Immature natural killer cell (primary cell): ENCODE results near the gene PDE6A. TPM values are rescaled to one million over a fixed set of nuclear protein-coding genes. Genes with fewer than 3 reads are reported as not detected.
"Not testable (repeated sequence)": the region's sequence is repeated elsewhere in the genome, so short reads cannot be mapped to it uniquely, and the experiment has no call there.

Experiments used
- DNase-seq, 3 donors: peaks; one replicate each; pipeline ENCODE4 v3.0.0; 2022; ENCODE audit warnings: mixed read lengths in 1 of 3
- H3K27ac Mint-ChIP-seq, 6 donors: one replicate each; pipeline ENCODE4 v1.8.0; 2020; ENCODE audit warnings: mixed read lengths in 6 of 6, mild to moderate bottlenecking in 5 of 6, inconsistent platforms in 4 of 6, moderate library complexity in 3 of 6
- H3K27me3 Mint-ChIP-seq, 3 donors: one replicate each; pipeline ENCODE4 v1.8.0; 2020 to 2021; ENCODE audit warnings: low read depth in 3 of 3, mild to moderate bottlenecking in 3 of 3, mixed read lengths in 3 of 3, moderate library complexity in 3 of 3, inconsistent platforms in 1 of 3
- H3K36me3 Mint-ChIP-seq, 3 donors: one replicate each; pipeline ENCODE4 v1.8.0; 2020; ENCODE audit warnings: mixed read lengths in 3 of 3, inconsistent platforms in 2 of 3, mild to moderate bottlenecking in 2 of 3
- H3K4me1 Mint-ChIP-seq, 2 donors: one replicate each; pipeline ENCODE4 v1.8.0; 2020; ENCODE audit warnings: inconsistent platforms in 2 of 2, mild to moderate bottlenecking in 2 of 2, mixed read lengths in 2 of 2, moderate library complexity in 1 of 2
- H3K4me3 Mint-ChIP-seq, 5 donors: one replicate each; pipeline ENCODE4 v1.8.0; 2020; ENCODE audit warnings: mild to moderate bottlenecking in 5 of 5, mixed read lengths in 5 of 5, inconsistent platforms in 3 of 5, moderate library complexity in 3 of 5
- H3K9me3 Mint-ChIP-seq, 6 donors: one replicate each; pipeline ENCODE4 v1.8.0; 2020; ENCODE audit warnings: mild to moderate bottlenecking in 6 of 6, mixed read lengths in 6 of 6, inconsistent platforms in 4 of 6, moderate library complexity in 3 of 6
- polyA plus RNA-seq, 3 donors: library from polyadenylated mRNA; unstranded; fragments of 300-500 nt; fragmentation: Illumina TruSeq; gene quantifications; one replicate each; pipeline ENCODE4 v1.2.3, GENCODE V29; 2021

The PDE6A gene
- polyA plus RNA-seq, 3 donors from 2014 or later = not detected

- Mint-ChIP-seq H3K27me3 (peaks cover 0 to 5% (median 4%) of the 10 kb centered on the region in 3 donors), H3K36me3 (no peaks in the 10 kb centered on the region), H3K9me3 (no peaks in the 10 kb centered on the region), H3K27ac (no peak overlapping the region), H3K4me3 (no peak overlapping the region), H3K4me1 (no peaks in the 10 kb centered on the region)
- no peak for DNase-seq
Measured at GRCh38 chr5:149869411-149869821, 75.2 kb downstream of the PDE6A start.

GRCh38 chr5:149865746-149866145 lies 78.8 kb downstream of the PDE6A start:
- Mint-ChIP-seq H3K9me3 (no peaks in the 10 kb centered on the region), H3K4me3 (no peak overlapping the region), H3K27ac (no peak overlapping the region), H3K36me3 (no peaks in the 10 kb centered on the region), H3K4me1 (peaks cover 17 to 20% of the 10 kb centered on the region in 2 donors), H3K27me3 (peaks cover 0 to 8% (median 7%) of the 10 kb centered on the region in 3 donors)
- DNase-seq = no peak

GRCh38 chr5:149863830-149864229 lies 80.8 kb downstream of the PDE6A start:
- Mint-ChIP-seq H3K4me3 (no peak overlapping the region), H3K36me3 (no peaks in the 10 kb centered on the region), H3K27ac (no peak overlapping the region), H3K4me1 (peaks cover 26 to 34% of the 10 kb centered on the region in 2 donors), H3K27me3 (peaks cover 0 to 9% (median 4%) of the 10 kb centered on the region in 3 donors), H3K9me3 (no peaks in the 10 kb centered on the region)
- DNase-seq = no peak

- Mint-ChIP-seq H3K4me3 (no peak overlapping the region), H3K27ac (peak overlapping the region in 1 of 6 donors; percentile 21), H3K4me1 (peaks cover 26 to 34% of the 10 kb centered on the region in 2 donors), H3K36me3 (no peaks in the 10 kb centered on the region), H3K27me3 (peaks cover 0 to 9% (median 4%) of the 10 kb centered on the region in 3 donors), H3K9me3 (no peaks in the 10 kb centered on the region)
- no peak for DNase-seq
Measured at GRCh38 chr5:149863176-149863575, 81.4 kb downstream of the PDE6A start.

- Mint-ChIP-seq H3K27ac (peak overlapping the region; percentile 15 to 73 (median 56)), H3K36me3 (no peaks in the 10 kb centered on the region), H3K4me1 (peaks cover 26 to 34% of the 10 kb centered on the region in 2 donors), H3K9me3 (no peaks in the 10 kb centered on the region), H3K27me3 (peaks cover 0 to 8% (median 4%) of the 10 kb centered on the region in 3 donors), H3K4me3 (peak overlapping the region in 4 of 5 donors; percentile 7 to 51 (median 40))
- DNase-seq = peak; percentile 19 to 42 (median 35)
Measured at GRCh38 chr5:149860801-149861322, 83.7 kb downstream of the PDE6A start.

- Mint-ChIP-seq H3K4me1 (peaks cover 26 to 34% of the 10 kb centered on the region in 2 donors), H3K9me3 (no peaks in the 10 kb centered on the region), H3K36me3 (no peaks in the 10 kb centered on the region), H3K27me3 (peaks cover 0 to 4% (median 4%) of the 10 kb centered on the region in 3 donors), H3K27ac (no peak overlapping the region), H3K4me3 (no peak overlapping the region)
- no peak for DNase-seq
Measured at GRCh38 chr5:149859746-149860145, 84.8 kb downstream of the PDE6A start.

- H3K27me3 Mint-ChIP-seq, H3K9me3 Mint-ChIP-seq, H3K4me3 Mint-ChIP-seq, H3K36me3 Mint-ChIP-seq, H3K27ac Mint-ChIP-seq, DNase-seq: not testable (repeated sequence)
- H3K4me1 Mint-ChIP-seq = peaks cover 26 to 34% of the 10 kb centered on the region in 2 donors
Measured at GRCh38 chr5:149858481-149858880, 86.1 kb downstream of the PDE6A start.

- Mint-ChIP-seq H3K4me3 (no peak overlapping the region), H3K4me1 (peaks cover 21 to 30% of the 10 kb centered on the region in 2 donors), H3K27ac (no peak overlapping the region), H3K27me3 (peaks cover 0 to 5% (median 4%) of the 10 kb centered on the region in 3 donors), H3K9me3 (no peaks in the 10 kb centered on the region), H3K36me3 (no peaks in the 10 kb centered on the region)
- no peak for DNase-seq
Measured at GRCh38 chr5:149857499-149857898, 87.1 kb downstream of the PDE6A start.

GRCh38 chr5:149855366-149855765 lies 89.2 kb downstream of the PDE6A start:
- Mint-ChIP-seq H3K27ac (no peak overlapping the region), H3K4me3 (no peak overlapping the region), H3K36me3 (no peaks in the 10 kb centered on the region), H3K9me3 (no peaks in the 10 kb centered on the region), H3K4me1 (peaks cover 5 to 10% of the 10 kb centered on the region in 2 donors), H3K27me3 (peaks cover 0 to 5% (median 0%) of the 10 kb centered on the region in 3 donors)
- no peak for DNase-seq

- H3K4me3 Mint-ChIP-seq = no peak overlapping the region
- no peak overlapping the region for H3K27ac Mint-ChIP-seq
- H3K4me1 Mint-ChIP-seq = peaks cover 4 to 5% of the 10 kb centered on the region in 2 donors
- peaks cover 0 to 5% (median 0%) of the 10 kb centered on the region in 3 donors for H3K27me3 Mint-ChIP-seq
- DNase-seq = no peak
- no peaks in the 10 kb centered on the region for H3K9me3 Mint-ChIP-seq
- no peaks in the 10 kb centered on the region for H3K36me3 Mint-ChIP-seq
Measured at GRCh38 chr5:149854866-149855265, 89.7 kb downstream of the PDE6A start.

- Mint-ChIP-seq H3K4me3 (no peak overlapping the region), H3K36me3 (no peaks in the 10 kb centered on the region), H3K9me3 (no peaks in the 10 kb centered on the region)
Measured at GRCh38 chr5:149853701-149854100, 90.9 kb downstream of the PDE6A start.

GRCh38 chr5:149853331-149853648 lies 91.3 kb downstream of the PDE6A start:
- no peaks in the 10 kb centered on the region for H3K9me3 Mint-ChIP-seq
- H3K4me3 Mint-ChIP-seq = no peak overlapping the region
- H3K27ac Mint-ChIP-seq = no peak overlapping the region
- no peaks in the 10 kb centered on the region for H3K4me1 Mint-ChIP-seq
- H3K36me3 Mint-ChIP-seq = no peaks in the 10 kb centered on the region
- no peak for DNase-seq
- peaks cover 0 to 3% (median 0%) of the 10 kb centered on the region in 3 donors for H3K27me3 Mint-ChIP-seq

More at GRCh38 chr5:149853701-149854100, 90.9 kb downstream of the PDE6A start:
- Mint-ChIP-seq H3K27ac (no peak overlapping the region), H3K4me1 (no peaks in the 10 kb centered on the region), H3K27me3 (peaks cover 0 to 3% (median 0%) of the 10 kb centered on the region in 3 donors)
- no peak for DNase-seq

- Mint-ChIP-seq H3K36me3 (no peaks in the 10 kb centered on the region), H3K27ac (no peak overlapping the region), H3K4me3 (no peak overlapping the region), H3K27me3 (peaks cover 0 to 3% (median 0%) of the 10 kb centered on the region in 3 donors), H3K9me3 (no peaks in the 10 kb centered on the region), H3K4me1 (no peaks in the 10 kb centered on the region)
- DNase-seq = peak in 2 of 3 donors; percentile 14 to 15
Measured at GRCh38 chr5:149852641-149853330, 91.8 kb downstream of the PDE6A start.

DNA sequence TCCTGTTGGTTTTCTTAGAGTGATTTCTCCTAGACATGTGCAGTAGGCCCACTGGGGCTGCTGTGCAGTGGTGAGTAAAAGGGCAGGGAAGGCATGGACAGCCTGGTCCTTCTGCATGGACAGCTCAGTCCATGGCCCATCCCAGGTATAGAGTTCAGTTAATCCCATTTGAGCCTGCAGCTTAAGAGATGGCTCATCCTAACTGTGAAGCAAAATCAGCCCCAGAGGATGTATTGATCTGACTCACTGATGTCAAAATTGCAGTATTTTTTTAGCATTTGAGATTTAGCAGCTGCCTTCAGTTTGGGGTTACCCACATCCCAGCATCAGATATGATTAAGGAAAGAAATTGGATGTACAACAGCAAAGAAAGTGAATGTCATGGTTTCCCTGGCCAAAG lies 93.4 kb downstream of the PDE6A start:
- no peak overlapping the region for H3K4me3 Mint-ChIP-seq
- no peak overlapping the region for H3K27ac Mint-ChIP-seq
- no peaks in the 10 kb centered on the region for H3K4me1 Mint-ChIP-seq
- no peaks in the 10 kb centered on the region for H3K9me3 Mint-ChIP-seq
- H3K36me3 Mint-ChIP-seq = peaks cover 0 to 6% (median 0%) of the 10 kb centered on the region in 3 donors
- H3K27me3 Mint-ChIP-seq = peaks cover 0 to 3% (median 0%) of the 10 kb centered on the region in 3 donors
- no peak for DNase-seq
